B cell (primary cell): ENCODE measurements around the gene C6orf47. TPM values are rescaled to one million over a fixed set of nuclear protein-coding genes. Genes with fewer than 3 reads are reported as not detected.

ENCODE experiments used
- ATAC-seq: fragments of 200-7000 bp; cut with Tn5 transposase; one replicate; pipeline ENCODE4 v1.10.0; 2021; ENCODE audit warnings: low read depth, mild to moderate bottlenecking, moderate number of reproducible peaks, moderate library complexity
- CTCF ChIA-PET: fragments of 350-600 bp; sonication (Branson Sonifier 250); formaldehyde crosslinking; loops from one replicate; lab custom pipeline; 2021; ENCODE audit warnings: antibody characterized with exemption, inconsistent platforms; lab: Charles Lee
- POLR2A ChIA-PET: fragments of 350-600 bp; sonication (Branson Sonifier 250); formaldehyde crosslinking; loops from one replicate; lab custom pipeline; 2021; ENCODE audit warnings: antibody characterized with exemption; lab: Charles Lee
- DNase-seq: peaks from one replicate; pipeline ENCODE4 v3.0.0; 2013
- H2AFZ ChIP-seq: 2 replicates; pipeline ENCODE4 v1.6.1; 2012; ENCODE audit warnings: mild to moderate bottlenecking, low read depth, low read length; ENCODE audit not compliant: insufficient read depth, poor library complexity, severe bottlenecking
- H3K27ac ChIP-seq, 2 donors: 1 replicate in 1 of 2; 2 replicates in 1 of 2; pipeline ENCODE4 v1.5.1; 2012 to 2013; ENCODE audit warnings: low read length in 2 of 2, mild to moderate bottlenecking in 2 of 2, moderate library complexity in 1 of 2
- H3K27me3 ChIP-seq, 4 experiments: fragments of 200-600 bp in 1 of 4; sonication (generic) in 1 of 4; replicated peaks in 1 of 4; 1 replicate in 2 of 4; 2 replicates in 2 of 4; pipeline versions ENCODE4 v1.6.1 to v1.7.0; 2013 to 2016; ENCODE audit warnings: low read length in 3 of 4, mild to moderate bottlenecking in 2 of 4, mixed read lengths in 1 of 4, moderate library complexity in 1 of 4; ENCODE audit not compliant: insufficient read depth in 4 of 4, control insufficient read depth in 3 of 4; ENCODE audit errors: control extremely low read depth in 1 of 4
- H3K36me3 ChIP-seq, 2 experiments: replicated peaks in 1 of 2; 1 replicate in 1 of 2; 2 replicates in 1 of 2; pipeline versions ENCODE4 v1.6.1 to v1.7.1; 2013; ENCODE audit warnings: low read length in 1 of 2; ENCODE audit not compliant: insufficient read depth in 2 of 2, control insufficient read depth in 1 of 2; ENCODE audit errors: control extremely low read depth in 1 of 2, extremely low read depth in 1 of 2
- H3K4me1 ChIP-seq, 2 donors: fragments of 200-600 bp in 1 of 2; sonication (generic) in 1 of 2; 1 replicate in 1 of 2; 2 replicates in 1 of 2; pipeline versions ENCODE4 v1.5.1 to v1.6.1; 2013 to 2017; ENCODE audit warnings: low read length in 2 of 2; ENCODE audit not compliant: control insufficient read depth in 2 of 2, insufficient read depth in 2 of 2
- H3K4me2 ChIP-seq: replicated peaks from 2 replicates; pipeline ENCODE3; 2012; ENCODE audit warnings: mild to moderate bottlenecking, low read depth, low read length; ENCODE audit not compliant: poor library complexity, severe bottlenecking
- H3K4me3 ChIP-seq, 5 experiments: fragments of 200-600 bp in 1 of 5; sonication (generic) in 1 of 5; 1 replicate in 3 of 5; 2 replicates in 2 of 5; pipeline versions ENCODE4 v1.5.1 to v1.7.0; 2011 to 2016; ENCODE audit warnings: low read length in 4 of 5, mild to moderate bottlenecking in 4 of 5, low read depth in 2 of 5, control low read depth in 1 of 5, moderate library complexity in 1 of 5; ENCODE audit not compliant: insufficient read depth in 1 of 5; ENCODE audit errors: control extremely low read depth in 1 of 5, extremely low read depth in 1 of 5
- H3K79me2 ChIP-seq: fragments of 200-600 bp; sonication (generic); one replicate; pipeline ENCODE4 v1.6.0; 2016; ENCODE audit warnings: low read length; ENCODE audit not compliant: control insufficient read depth, insufficient read depth
- H3K9ac ChIP-seq: fragments of 200-600 bp; sonication (generic); 2 replicates; pipeline ENCODE4 v1.6.1; 2017; ENCODE audit warnings: mild to moderate bottlenecking, low read length, moderate library complexity
- H3K9me3 ChIP-seq, 3 donors: one replicate each; pipeline versions ENCODE4 v1.6.1 to v1.7.1; 2013; ENCODE audit warnings: low read length in 2 of 3; ENCODE audit not compliant: control insufficient read depth in 2 of 3, insufficient read depth in 1 of 3; ENCODE audit errors: control extremely low read depth in 1 of 3
- H4K20me1 ChIP-seq: 2 replicates; pipeline ENCODE4 v1.6.0; 2012; ENCODE audit warnings: mild to moderate bottlenecking, low read length; ENCODE audit not compliant: insufficient read depth, control insufficient read depth, poor library complexity, severe bottlenecking
- H3K27ac Mint-ChIP-seq: one replicate; pipeline ENCODE4 v1.8.0; 2021; ENCODE audit warnings: mixed read lengths
- H3K27me3 Mint-ChIP-seq: one replicate; pipeline ENCODE4 v1.8.0; 2021; ENCODE audit warnings: mixed read lengths
- H3K4me1 Mint-ChIP-seq: one replicate; pipeline ENCODE4 v1.8.0; 2021; ENCODE audit warnings: mixed read lengths
- H3K4me3 Mint-ChIP-seq: one replicate; pipeline ENCODE4 v1.8.0; 2021; ENCODE audit warnings: mixed read lengths
- H3K9me3 Mint-ChIP-seq: one replicate; pipeline ENCODE4 v1.8.0; 2022; ENCODE audit warnings: mixed read lengths; ENCODE audit not compliant: insufficient read depth
- EZH2 ChIP-seq: IDR thresholded peaks from 2 replicates; pipeline ENCODE4 v1.6.1; 2012; ENCODE audit warnings: borderline replicate concordance, low read depth, mild to moderate bottlenecking, moderate library complexity, low read length; ENCODE audit not compliant: insufficient read depth, poor library complexity, severe bottlenecking
- WGBS: methylation state at CpG from one replicate; pipeline ENCODE4 v1.1.5; 2013; ENCODE audit warnings: missing lambda C conversion rate; ENCODE audit not compliant: insufficient coverage; 5-methylcytosine and 5-hydroxymethylcytosine counted together
- intact Hi-C: fragments of 100-400 bp; cut with micrococcal nuclease; formaldehyde crosslinking; loops from one replicate; pipeline ENCODE4 v1.10.0; 2022
- polyA plus RNA-seq: library from polyadenylated mRNA; depleted of rRNA; stranded (reverse); fragments of >200 nt; gene quantifications from 2 replicates; pipeline ENCODE4 v1.2.3, GENCODE V29; 2012
- total RNA-seq, 2 donors: library from RNA; stranded (reverse); fragments of 120-200 nt in 1 of 2; gene quantifications; 1 replicate in 1 of 2; 2 replicates in 1 of 2; pipeline versions ENCODE4 v1.2.3 to v1.2.4, GENCODE V29; 2013 to 2022
- TF ChIP-seq, protein P1 (sequence below): fragments of 200-600 bp; IDR thresholded peaks from one replicate; pipeline ENCODE4 v1.8.0; 2022; ENCODE audit warnings: antibody characterized with exemption, mild to moderate bottlenecking

Gene C6orf47
- total and polyA plus RNA-seq, 2 donors (not counting 1 experiment from before 2014, with no cell fraction given), result 7.6 to 34.0 TPM

- H3K4me3 Mint-ChIP-seq, result no peak overlapping the region
- no peaks in the 10 kb centered on the region for H3K9me3 Mint-ChIP-seq
- WGBS, result 92% methylated on average over 4 of the region's 5 CpGs
- Histone ChIP-seq H3K27ac (no peak overlapping the region), H3K4me2 (no peak overlapping the region), H3K4me3 (no peak overlapping the region), H3K79me2 (no peaks in the 10 kb centered on the region), H3K9me3 (no peaks in the 10 kb centered on the region), H3K4me1 (peaks cover 17 to 34% of the 10 kb centered on the region in 2 donors), H3K27me3 (no peaks in the 10 kb centered on the region), H2AFZ (no peak overlapping the region), H3K36me3 (peaks cover 0 to 57% of the 10 kb centered on the region in 2 experiments), H4K20me1 (no peaks in the 10 kb centered on the region), H3K9ac (no peak overlapping the region)
- ChIA-PET CTCF (interaction anchor here (1.3 to 1.4 kb wide), 2 partner anchors 135 to 144 kb away, joined by 4 to 6 read pairs; no protein-coding TSS in a partner anchor), POLR2A (no interaction called here)
- ATAC-seq, result no peak
- H3K4me1 Mint-ChIP-seq, result peaks cover 28% of the 10 kb centered on the region
- no peak for DNase-seq
- H3K27me3 Mint-ChIP-seq, result no peaks in the 10 kb centered on the region
- intact Hi-C loops, result no loop called here
- no peak for TF ChIP-seq EZH2
- TF ChIP-seq, protein P1, sequence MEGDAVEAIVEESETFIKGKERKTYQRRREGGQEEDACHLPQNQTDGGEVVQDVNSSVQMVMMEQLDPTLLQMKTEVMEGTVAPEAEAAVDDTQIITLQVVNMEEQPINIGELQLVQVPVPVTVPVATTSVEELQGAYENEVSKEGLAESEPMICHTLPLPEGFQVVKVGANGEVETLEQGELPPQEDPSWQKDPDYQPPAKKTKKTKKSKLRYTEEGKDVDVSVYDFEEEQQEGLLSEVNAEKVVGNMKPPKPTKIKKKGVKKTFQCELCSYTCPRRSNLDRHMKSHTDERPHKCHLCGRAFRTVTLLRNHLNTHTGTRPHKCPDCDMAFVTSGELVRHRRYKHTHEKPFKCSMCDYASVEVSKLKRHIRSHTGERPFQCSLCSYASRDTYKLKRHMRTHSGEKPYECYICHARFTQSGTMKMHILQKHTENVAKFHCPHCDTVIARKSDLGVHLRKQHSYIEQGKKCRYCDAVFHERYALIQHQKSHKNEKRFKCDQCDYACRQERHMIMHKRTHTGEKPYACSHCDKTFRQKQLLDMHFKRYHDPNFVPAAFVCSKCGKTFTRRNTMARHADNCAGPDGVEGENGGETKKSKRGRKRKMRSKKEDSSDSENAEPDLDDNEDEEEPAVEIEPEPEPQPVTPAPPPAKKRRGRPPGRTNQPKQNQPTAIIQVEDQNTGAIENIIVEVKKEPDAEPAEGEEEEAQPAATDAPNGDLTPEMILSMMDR, result no peak
- no peak overlapping the region for H3K27ac Mint-ChIP-seq
These were observed 25.9 kb upstream of the C6orf47 start for GRCh38 chr6:31686483-31686882.

- Histone ChIP-seq H3K4me2 (no peak overlapping the region), H4K20me1 (no peaks in the 10 kb centered on the region), H3K27me3 (no peaks in the 10 kb centered on the region), H3K9me3 (no peaks in the 10 kb centered on the region), H3K27ac (no peak overlapping the region), H3K4me3 (no peak overlapping the region), H3K36me3 (peaks cover 0 to 31% of the 10 kb centered on the region in 2 experiments), H3K9ac (no peak overlapping the region), H3K79me2 (no peaks in the 10 kb centered on the region), H2AFZ (no peak overlapping the region), H3K4me1 (peaks cover 13 to 31% of the 10 kb centered on the region in 2 donors)
- intact Hi-C loops, result no loop called here
- WGBS, result 99% methylated on average over 8 of the region's 13 CpGs
- ATAC-seq (no peak), DNase-seq (no peak)
- POLR2A ChIA-PET, result interaction anchor here (1.0 kb wide), 1 partner anchor 22 kb away, joined by 3 read pairs; no protein-coding TSS in a partner anchor
- Mint-ChIP-seq H3K9me3 (no peaks in the 10 kb centered on the region), H3K27ac (peak overlapping the region; percentile 59), H3K4me1 (peaks cover 25% of the 10 kb centered on the region), H3K4me3 (no peak overlapping the region), H3K27me3 (no peaks in the 10 kb centered on the region)
- CTCF ChIA-PET, result interaction anchor here (0.6 to 1.8 kb wide), 4 partner anchors 40 to 146 kb away, joined by 3 to 9 read pairs (median 4); partner anchors contain the start of gene MPIG6B
- no peak for TF ChIP-seq EZH2
These were observed 23.0 kb upstream of the C6orf47 start for GRCh38 chr6:31683591-31683990.
